GM21360 (cell line): ENCODE measurements around the gene ADGRF5.

Experiments
- ATAC-seq: cut with Tn5 transposase; IDR thresholded peaks from one replicate; pipeline ENCODE4 v1.9.1; 2021; ENCODE audit warnings: mild to moderate bottlenecking, moderate library complexity; ENCODE audit not compliant: unreplicated experiment

ADGRF5 gene

DNA sequence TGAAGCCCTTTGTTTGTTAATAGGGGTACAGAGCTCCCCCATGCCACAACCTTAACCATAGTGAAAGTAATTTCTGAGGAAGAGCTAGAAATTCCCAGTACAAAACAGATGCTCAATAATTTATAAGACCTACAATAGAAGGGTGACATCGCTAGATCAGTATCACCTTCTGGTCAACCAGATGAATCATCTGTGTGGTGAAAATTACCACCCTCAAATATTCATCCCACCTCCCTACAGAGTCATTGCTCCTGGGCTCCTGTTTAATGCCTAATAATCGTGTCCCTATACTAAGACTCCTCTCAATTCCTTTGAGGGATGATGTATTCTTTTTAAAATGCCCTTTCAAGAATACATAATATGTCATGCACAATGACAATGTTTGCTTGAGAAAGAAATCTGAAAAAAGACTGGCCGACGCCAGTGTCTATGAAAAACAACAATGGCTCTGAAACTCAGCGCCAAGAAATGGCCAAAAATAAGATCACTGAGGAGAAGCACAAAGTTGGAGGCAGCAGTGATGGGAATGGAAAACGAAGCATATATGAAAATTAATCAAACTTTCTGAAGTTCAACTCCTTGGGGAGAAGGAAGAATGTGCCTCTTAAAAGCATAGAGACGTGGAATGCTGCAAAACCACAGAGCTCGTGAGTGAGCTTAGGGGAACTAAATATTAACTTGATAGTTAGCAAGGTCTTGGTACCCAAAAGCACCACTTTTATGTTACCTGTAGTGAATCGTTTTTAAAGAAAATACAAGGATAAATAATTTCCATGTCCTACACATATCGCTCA lies 11.0 kb upstream of the ADGRF5 start:
- ATAC-seq = no peak

- no peak for ATAC-seq
These were observed 9.7 kb upstream of the ADGRF5 start for GRCh38 chr6:46931416-46931815.

DNA sequence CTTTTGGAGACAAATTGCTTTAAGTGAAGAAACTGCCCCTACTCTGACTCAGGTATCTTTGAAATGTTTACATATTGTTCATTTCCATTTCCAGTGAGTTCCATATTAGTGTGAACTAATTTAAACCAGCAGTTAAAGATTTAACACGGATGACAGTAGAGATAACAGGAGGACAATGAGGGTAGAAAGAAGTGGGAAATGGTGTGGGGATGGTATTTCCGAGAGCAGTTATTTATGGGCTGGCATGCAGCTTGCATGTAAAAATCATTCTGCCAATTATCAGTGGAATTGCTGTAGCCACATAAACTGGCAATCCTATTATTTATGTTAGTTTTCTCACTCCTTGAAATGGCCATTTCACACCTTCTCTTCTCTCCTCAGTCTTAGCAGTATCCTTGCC lies 8.6 kb upstream of the ADGRF5 start:
- no peak for ATAC-seq

DNA sequence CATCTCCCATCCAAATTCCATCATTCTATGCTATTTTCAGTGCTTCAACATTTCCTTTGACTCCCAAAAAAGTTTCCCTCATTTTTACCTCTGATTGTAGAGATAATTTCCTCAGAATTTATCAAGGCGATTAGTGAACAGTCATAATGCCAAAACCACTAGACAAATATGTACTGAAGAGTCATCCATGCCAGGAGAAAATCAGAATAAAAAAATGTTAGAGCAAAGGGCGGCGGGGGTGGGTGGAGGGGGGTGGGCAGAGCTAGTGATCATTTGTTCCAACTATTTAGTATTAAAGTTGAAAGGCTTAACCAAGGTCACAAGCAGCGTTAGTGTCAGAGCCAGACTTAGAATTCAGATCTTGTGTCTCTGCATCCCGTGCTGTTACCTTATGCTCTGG lies 5.3 kb upstream of the ADGRF5 start:
- ATAC-seq = no peak

GRCh38 chr6:46926481-46926880 lies 4.7 kb upstream of the ADGRF5 start:
- no peak for ATAC-seq

DNA sequence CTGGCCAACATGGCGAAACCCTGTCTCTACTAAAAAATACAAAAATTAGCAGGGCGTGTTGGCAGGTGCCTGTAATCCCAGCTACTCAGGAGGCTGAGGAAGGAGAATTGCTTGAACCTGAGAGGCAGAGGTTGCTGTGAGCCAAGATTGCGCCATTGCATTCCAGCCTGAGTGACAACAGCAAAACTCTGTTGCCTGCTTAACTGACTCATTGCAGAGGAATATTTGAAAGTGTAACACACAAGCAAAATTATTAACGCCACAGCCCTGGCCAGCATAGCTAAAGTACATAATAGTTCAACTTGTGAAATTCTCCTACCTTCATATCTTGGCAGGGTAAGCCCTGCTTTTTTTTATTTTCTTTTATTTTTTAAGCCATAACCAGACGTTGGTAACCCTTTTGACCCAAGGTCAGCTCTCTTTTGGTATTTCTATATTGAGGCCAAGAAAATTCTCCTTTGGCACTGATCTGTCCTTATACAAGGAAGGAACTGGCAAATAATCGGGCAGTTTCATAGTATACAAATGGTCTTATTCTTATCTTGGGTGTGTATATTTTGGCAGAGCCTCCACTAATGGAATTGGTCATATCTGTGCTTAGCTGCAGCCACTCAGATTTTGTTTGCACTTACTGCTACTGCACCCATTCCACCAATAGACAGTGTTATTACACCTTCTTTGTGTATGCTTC lies 4.0 kb upstream of the ADGRF5 start:
- no peak for ATAC-seq

- ATAC-seq = no peak
These were observed 1.7 kb upstream of the ADGRF5 start for GRCh38 chr6:46923476-46923875.

DNA sequence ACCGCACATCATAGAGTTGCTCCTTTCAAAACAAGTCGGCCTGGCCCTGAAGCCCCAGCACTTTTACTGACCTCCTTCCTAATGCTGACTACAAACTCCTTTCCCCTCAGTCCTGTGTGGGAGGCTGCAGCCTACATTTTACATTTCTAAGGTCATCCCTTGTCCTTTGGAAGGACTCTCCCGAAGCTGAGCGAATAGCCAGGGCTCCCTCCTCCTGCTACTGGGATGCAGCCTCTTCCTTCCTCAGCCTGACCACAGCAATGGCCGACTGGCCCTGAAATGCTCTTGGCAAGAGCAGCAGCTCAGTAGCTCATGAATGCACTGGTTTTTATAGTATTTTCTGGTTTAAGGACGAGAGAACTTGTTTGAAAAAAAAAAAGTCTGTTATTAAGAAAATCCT lies 679 bp downstream of the ADGRF5 start:
- no peak for ATAC-seq

- ATAC-seq = no peak
These were observed 2.9 kb downstream of the ADGRF5 start for GRCh38 chr6:46918806-46919205.

GRCh38 chr6:46917002-46917545 lies 4.7 kb downstream of the ADGRF5 start:
- ATAC-seq = no peak

DNA sequence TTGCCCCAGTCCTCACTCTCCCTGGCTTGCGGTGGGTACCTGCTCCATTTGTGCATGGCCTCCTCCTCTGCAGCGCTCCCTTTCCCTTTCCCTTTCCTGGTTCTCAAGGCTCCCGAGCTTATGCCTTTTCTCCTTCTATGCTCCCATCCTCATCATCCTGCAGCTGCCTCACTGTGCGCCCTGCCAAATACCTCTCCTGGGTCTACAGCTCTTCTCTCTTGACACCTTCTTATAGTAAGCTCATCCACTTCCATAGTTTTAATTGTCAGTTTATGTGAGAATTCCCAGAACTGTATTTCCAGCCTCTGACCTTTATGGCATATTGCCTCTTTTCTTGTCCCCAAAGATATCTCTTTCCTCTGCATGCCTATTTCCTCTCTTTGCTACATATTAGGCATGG lies 5.9 kb downstream of the ADGRF5 start:
- ATAC-seq = no peak

GRCh38 chr6:46915380-46915779 lies 6.4 kb downstream of the ADGRF5 start:
- no peak for ATAC-seq

- ATAC-seq = no peak
These were observed 7.4 kb downstream of the ADGRF5 start for GRCh38 chr6:46914279-46914810.

DNA sequence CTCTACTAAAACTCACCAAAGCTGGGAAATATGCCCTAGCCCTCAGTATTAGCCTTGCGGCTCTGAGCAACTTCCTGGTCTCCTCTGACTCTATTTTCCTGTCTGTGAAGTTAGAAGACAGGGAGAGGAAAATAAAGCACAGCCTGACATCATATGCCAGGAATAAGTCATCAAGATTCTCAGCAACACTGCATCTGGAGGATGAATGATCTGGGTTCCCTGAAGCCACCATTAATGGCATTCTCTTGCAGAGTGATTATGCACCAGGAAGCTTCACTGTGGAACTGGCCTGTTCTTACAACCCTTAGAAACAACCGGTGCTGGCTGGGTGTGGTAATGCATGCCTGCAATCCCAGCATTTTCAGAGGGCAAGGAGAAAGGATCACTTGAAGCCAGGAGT lies 12.4 kb downstream of the ADGRF5 start:
- no peak for ATAC-seq

- ATAC-seq = no peak
These were observed 15.0 kb downstream of the ADGRF5 start for GRCh38 chr6:46906776-46907175.

GRCh38 chr6:46904117-46904516 lies 17.6 kb downstream of the ADGRF5 start:
- ATAC-seq = no peak

GRCh38 chr6:46903175-46903574 lies 18.6 kb downstream of the ADGRF5 start:
- ATAC-seq = no peak

DNA sequence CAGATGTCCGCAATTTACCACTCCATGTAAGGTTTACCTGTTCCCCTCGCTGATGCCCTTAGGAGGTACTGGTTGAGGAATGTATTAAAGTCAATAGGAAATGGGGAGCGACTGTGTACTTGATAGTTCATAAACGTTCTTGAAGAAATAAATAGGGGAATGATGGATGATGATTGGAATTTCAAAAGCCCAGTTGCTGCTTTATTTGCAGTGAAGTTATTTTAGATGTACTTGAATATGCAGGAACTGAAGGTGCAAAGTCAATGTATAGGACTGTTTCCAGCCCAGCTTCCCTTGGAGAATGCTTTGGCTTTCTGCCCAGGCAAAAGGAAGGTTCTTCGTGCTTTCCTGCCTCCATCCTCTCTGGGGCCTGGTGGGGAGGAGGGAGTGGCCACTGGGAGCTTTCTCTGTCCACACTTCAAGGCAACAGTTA lies 19.8 kb downstream of the ADGRF5 start:
- ATAC-seq = no peak

- no peak for ATAC-seq
These were observed 21.5 kb downstream of the ADGRF5 start for GRCh38 chr6:46900266-46900665.

DNA sequence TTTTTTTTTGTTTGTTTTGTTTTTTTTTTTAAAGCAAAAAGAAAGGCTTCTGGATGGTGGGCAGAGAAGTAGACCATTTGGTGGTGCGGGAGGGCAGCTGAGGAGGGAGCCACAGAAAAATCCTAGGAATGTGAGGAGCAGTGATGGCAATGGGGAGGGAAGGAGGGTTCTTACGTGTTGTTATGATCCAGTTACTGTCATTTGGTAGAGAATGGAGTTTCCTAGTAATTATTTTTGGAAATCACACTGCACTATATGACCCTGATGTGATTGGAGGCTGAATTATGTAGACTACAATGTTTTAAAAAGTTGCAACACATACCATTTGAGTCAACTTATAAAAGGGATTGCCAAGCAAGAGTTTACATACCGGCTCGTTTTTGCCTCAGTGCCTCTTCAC lies 22.1 kb downstream of the ADGRF5 start:
- ATAC-seq = no peak

DNA sequence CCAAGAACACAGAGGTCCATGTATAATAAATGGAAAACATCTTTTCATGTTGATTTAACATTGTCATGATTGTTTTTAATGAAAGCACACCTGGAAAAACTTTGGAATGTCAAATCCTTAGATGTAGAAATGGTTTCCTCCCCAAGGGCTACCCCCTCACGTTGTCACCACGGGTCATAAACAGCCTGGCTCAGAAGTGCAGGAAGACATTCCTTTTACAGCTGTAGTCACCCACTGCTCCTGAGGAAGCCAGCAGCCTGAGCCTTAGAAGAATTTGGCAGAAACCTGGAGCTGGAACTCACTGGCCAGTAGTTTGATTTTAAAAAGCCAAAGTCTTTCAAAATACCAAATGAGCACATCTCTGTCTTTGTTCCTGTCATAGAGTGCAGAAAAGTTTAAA lies 23.7 kb downstream of the ADGRF5 start:
- no peak for ATAC-seq

DNA sequence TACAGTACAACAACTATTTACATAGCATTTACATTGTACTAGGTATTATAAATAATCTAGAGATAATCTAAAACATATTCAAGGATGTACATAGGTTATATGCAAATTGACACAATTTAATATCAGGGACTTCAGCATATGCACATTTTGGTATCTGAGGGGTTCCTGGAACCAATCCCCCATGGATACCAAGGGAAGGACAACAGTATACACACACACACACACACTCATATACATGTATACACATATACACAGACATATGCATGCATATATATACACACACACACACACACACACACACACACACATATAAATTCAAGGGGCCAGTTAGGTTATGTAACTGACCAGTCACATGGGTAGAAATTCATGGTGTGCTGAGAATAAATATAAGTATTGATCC lies 24.9 kb downstream of the ADGRF5 start:
- ATAC-seq = no peak
